Measurements from ENCODE around the gene LAMA2.

The LAMA2 gene

DNA sequence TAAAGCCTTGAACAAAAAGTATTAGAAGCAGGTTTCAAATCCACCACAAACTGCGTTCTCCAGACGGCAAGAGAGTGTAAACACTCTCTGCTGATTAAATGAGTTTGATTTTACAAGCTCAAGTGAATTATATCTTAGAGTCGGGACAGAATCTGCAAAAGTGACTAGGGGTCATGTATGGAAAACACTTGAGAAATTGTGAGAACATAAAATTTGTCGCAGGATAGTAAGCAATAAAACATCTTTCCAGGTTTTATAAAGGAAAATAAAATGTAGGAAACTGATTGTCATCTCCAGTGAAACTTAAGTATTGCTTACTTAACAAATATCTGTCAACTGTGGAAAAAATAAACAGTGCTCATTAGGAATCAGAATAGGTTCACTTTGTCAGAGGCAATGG is 452.9 kb downstream of the LAMA2 start:
- DNase-seq, result no peak

DNA sequence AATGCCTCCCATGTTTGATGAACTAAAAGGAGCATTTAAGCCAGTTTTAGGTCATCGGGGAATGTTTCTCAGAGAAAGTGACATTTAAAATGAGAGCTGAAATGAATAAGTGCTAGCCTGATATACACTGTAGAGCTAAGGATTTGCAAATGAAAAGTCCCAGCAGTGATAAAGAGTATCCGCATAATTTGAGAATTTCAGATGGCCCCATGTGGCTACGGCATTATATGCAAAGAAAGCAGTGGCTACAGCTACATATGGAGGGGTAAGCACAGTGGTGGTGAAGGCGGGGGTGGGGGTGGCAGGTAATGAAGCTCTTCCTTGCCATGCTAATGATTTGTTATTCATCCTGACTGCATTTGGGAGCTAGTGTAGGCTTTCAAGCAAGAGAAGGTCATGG is 455.7 kb downstream of the LAMA2 start:
- no peak for DNase-seq

DNA sequence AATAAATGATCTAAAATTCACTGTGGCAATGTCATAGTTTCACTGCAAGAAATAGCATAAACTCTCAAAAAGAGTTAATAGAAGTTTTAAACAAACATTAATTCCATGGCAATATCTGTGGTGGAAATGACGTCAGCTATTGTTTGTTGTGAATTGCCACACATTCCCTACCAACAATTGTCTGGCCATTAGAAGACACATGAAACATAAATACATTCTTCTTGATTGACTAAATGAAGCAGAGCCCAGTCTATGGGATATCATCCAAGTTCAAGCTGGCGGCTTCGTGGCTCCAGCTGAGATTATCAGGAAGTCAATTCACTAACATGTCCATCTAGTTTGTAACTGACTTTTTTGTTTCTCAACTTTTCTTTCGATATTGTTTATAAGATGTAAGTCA is 458.0 kb downstream of the LAMA2 start:
- DNase-seq, result no peak

DNA sequence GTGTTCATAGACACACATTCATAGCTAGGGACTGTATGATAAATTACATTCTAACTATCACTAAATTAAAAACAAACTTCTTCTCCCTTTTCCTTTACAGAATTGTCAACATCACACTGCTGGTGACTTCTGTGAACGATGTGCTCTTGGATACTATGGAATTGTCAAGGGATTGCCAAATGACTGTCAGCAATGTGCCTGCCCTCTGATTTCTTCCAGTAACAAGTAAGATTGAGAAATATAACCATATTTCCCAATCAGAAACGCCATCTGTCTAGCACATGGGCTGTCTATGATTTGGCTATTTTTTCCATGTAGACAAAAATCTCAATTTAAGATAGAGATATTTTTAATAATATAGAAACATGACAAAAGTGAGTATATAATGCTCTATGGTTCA is 459.3 kb downstream of the LAMA2 start:
- DNase-seq, result no peak

DNA sequence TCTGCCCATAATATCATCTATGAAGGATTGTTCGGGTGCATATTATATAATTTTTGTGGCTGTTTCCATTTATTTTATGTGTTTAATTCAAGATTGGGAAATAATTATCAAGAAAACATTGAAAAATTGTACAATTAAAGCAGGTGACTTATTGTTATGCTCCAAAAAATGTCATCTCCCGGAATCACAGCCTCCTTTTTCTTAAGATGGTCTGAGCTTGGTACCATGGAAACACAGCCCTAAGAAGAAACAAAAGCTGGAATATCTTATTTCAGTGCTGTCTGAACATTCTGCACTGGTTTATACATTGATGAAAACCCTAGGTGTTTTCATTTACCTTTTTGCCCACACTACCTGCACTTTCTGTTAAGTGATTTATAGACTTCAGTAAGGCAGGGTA is 459.9 kb downstream of the LAMA2 start:
- no peak for DNase-seq

DNA sequence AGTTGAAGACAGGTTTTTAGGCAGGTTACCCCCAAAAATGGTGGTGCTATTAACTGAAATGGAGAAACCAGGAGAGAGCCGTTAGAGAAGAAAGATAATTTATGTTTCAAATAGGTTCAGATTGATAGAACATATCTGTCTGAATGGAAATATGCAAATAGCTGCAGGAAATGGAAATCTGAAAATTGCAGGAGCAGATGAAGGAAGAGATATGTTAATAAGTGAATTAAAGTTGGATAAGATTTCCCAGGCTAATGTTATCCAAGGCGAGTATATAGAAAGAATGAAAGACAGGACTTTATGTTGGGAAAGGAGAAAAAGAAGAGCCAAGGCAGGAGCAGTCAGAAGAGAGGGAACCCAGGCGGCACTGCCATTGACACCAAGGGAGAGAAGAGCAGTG is 461.4 kb downstream of the LAMA2 start:
- DNase-seq, result no peak

DNA sequence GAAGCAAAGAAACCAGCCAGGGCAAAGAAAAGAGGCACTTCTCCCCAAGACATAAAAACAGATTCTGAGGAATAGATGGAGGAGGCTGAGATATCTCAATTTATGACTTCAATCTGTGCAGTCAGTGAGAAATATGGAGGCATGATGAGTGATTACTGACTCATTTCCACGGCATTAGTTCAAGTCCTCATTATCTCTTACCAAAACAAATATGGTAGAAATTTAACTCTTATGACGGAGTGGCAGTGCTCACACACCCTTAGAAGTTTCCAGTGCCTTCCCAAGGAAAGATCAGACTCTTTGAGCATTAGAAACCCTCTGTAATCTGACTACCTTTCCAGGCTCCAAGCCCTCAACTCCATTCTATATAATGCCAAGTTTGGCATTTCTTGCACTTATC is 463.0 kb downstream of the LAMA2 start:
- no peak for DNase-seq

DNA sequence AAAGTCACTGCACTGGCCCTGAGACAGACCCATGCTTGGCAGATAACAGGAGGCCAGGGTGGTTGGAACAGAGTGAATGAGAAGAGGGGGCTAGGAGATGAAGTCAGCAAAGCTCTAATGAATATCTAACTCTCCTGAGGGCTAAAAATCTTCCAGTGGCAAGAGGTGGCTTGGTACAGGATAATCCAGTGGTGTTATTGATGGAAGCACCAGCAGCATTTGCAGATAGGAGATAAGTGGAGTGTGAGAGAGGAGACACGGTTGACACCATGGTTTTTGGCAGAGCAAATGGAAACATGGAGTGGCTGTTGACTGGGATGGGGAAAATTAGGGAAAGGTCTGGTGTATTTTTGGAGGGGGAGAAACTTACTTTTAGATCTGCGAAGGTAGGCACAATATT is 464.0 kb downstream of the LAMA2 start:
- no peak for DNase-seq

DNA sequence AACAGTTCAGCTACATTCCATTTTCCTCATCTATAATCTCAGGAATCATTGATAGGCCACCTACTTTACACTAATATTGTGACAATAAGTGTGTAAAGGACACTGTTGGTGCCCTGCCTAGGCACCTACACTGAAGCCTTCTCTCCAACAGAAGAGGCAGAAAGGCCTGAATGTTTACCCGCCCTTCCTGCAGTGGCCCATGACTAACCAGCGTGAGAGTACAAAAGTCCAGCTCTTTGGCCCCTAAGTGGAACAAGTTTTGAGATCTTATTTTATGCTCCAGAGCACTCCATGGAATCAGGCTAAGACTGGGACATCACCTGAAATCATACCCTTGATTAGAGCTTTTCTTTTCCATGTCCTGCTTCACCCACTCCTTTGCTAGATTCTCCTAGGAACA is 467.3 kb downstream of the LAMA2 start:
- no peak for DNase-seq

DNA sequence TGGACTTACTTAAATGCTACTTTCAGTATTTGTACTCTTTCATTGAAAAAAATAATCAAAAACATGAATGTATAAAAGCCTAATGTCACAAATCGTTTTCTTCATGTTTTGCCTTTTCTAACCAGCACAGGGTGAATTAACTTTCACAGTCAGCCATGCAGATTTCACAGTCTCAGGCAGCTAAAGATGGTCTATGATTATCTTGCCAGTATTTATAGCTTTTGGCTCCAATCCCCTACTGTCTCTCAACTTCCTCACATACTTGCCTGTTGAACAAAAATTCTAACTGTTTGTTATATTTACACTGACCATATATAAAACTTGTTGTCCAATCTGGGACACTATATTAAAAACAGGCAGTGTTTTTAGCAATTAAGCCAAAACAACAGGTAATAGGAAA is 468.9 kb downstream of the LAMA2 start:
- DNase-seq, result no peak

DNA sequence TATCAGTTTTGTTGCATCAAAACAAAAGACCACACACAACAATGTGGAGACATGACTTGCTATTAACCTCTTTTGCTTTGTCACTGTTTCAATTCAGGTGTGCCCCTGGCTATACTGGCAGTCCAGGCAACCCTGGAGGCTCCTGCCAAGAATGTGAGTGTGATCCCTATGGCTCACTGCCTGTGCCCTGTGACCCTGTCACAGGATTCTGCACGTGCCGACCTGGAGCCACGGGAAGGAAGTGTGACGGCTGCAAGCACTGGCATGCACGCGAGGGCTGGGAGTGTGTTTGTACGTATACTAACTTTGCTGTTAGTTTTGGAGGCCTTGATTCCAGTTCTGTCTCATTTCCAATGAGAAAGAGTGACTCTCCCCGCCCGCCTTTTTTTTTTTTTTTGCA is 470.1 kb downstream of the LAMA2 start:
- DNase-seq, result no peak

DNA sequence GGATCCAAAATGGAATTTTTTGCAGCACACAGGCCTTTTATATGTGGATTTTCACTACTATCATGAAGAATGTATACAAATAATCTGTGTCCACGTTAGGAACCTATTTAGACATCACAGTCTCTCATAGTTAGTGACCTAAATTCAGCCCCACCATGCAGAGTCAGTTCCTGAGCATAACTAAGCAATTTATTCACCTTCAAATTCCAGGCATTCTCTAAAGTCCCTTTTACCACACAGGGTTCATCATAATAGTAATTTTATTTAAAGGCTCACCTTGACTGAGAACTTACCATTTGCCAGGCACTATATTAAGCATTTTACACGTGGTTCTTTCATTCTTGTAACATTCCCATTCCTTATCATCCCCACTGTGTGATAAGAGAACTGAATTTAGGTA is 473.2 kb downstream of the LAMA2 start:
- no peak for DNase-seq

DNA sequence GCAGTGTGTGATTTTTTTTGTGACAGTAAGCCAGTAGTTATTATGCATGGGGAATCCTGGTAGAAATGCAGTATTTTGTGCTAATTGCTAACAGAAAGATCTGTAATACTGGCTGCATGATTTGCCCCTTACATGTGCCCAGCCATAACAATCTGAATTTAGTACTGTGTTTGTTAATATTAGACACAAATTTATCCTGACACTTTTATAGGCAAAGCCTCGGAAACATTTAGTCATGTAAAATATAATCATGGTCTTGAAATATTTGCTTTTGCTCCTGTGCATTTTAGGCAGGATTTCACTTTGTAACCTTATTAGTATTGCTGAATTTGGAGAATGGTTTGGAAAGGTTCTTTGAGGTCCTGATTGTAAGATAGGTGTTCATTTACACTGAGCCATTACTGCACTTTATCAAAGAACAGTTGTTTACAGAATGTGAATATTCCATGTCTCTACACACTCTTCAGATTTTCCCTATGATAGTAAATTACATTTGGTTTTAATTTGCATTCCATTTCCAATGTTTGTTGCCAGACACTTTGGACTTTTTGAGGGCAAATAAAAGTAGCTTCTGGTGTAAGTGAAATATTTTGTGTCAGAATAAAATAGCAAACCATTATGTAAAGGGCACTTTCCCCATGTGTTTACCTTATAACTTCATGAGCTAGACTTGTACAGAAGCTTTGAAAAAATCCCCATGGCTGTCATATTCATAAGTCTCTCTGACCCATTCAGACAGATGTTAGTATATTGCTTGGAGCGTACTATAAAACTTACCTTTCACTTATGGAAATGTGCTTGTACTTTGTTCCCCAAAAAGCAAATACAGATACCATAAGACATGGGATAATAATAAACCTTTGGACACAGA is 477.1 kb downstream of the LAMA2 start:
- no peak for DNase-seq

DNA sequence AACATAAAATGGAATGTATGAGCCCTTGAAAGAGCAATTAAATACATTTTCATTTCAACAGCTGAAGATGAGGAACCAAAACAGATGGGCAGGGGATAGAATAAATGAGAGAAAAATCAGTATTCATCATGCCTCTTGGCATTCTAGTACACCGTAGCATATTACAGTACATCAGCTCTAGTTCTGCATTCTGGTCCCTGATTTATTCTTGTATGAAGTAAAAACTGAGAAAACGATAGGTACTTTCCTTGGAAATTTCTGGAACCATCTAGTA is 477.7 kb downstream of the LAMA2 start:
- no peak for DNase-seq

DNA sequence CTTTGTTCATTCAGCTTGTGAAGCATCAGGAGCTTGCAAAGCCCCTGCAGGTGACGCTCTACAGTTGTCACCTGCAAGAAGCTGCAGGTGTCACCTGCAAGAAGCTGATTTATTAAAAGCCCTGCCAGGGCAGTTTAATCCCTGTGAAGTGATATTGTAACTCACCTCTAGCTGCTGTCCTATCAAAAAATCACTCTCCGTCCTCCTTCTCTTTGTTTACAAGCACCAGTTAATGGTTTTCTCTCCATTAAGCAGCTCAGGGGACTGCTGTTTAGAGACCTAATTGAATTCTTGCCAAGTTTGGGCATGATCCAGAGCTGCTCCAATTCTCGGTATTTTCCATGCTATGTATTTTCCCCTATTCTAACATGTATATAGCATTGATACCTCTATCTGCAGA is 481.1 kb downstream of the LAMA2 start:
- DNase-seq, result no peak

DNA sequence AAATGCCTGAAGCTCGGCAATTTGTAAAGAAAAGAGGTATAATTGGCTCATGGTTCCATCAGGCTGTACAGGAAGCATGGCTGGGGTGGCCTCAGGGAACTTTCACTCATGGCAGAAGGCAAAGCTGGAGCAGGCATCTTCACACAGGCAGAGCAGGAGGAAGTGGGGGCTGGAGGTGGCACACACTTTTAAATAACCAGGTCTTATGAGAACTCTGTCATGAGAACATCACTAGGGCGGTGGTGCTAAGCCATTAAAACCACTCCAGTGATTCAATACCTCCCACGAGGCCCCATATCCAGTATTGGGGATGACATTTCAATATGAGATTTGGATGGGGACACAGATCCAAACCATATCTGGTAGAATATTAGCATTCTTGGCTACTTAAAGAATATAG is 481.8 kb downstream of the LAMA2 start:
- DNase-seq, result no peak

DNA sequence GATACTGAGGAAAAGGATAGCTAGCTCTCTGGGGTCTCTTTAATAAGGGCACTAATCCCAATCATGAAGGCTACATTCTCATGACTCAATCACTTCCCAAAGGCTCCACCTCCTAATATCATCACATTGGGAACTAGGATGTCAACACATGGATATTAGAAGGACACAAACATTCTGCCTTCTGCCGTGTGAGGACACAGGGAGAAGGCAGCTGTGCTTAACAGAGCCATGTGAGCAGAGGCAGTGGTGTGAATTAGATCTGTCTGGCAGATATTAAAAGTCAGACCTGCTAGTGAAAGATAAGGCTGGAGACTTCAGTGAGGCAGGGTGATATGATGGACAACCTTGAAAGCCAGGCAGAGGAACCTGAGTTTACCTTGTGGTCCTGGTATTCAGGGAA is 485.1 kb downstream of the LAMA2 start:
- DNase-seq, result no peak

DNA sequence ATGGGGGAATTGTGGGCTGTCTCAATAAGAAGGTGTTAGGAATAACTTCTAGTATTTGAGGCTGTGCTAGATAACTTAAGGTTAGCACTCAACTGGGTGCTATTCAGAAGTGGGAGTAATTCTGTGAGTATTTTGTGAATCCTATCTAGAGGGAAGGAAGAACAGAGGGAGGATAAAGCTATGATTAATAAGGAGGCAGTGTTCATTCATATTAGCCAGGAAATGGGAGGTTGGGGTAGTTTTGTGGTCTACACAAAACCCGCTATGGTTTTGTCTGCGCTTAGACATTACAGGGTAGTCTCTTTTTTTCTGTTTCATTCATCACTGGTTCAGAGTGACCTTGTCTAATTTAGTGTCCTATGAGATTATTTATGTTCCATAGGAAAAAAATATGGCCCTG is 486.0 kb downstream of the LAMA2 start:
- no peak for DNase-seq

DNA sequence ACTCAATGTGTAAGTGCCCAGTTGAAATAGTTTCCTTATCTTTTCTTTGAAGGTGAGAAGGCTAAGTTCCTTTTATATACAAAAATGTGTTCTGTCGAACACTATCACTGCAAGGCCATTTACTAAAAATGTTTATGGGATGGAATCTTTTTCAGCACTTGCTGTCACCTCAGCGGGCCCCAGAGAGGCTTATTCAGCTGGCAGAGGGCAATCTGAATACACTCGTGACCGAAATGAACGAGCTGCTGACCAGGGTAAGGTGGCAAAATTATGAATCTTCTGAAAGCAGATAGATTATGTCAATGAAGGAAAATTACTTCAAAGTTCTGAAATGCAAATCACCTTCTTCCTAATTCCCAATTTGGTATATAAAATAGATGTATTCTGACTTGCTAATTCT is 486.8 kb downstream of the LAMA2 start:
- DNase-seq, result no peak

DNA sequence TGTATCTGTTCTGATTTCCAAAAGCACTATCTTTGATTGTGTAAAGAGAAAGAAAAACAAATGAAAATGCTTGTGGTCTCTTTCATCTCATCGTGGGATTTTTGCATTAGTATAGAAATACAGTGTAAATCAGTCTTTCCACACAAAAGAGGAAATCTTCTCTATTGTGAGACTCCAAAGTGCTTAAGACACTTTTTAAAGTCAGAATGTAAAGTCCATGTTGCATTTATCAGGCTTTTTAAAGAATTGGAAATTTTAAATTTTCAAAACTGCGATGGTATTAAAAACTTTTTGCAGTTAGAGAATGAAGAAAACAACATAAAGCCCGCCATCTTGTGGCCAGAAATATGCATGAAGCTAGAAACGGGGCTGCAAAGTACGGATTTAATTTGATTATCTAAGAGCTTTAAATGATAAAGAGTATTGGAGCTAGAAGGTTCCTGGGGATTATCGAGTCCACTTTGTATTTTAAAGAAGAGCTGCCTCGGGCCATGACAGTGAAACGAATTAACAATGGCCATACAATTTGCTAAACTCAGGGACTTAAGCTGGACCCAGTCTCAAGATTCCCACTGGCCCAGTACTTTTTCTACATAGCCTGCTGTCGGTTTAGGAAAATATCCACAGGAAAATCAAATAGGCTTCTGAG is 487.5 kb downstream of the LAMA2 start:
- peak in 1 of 2 experiments; percentile 62 for DNase-seq

DNA sequence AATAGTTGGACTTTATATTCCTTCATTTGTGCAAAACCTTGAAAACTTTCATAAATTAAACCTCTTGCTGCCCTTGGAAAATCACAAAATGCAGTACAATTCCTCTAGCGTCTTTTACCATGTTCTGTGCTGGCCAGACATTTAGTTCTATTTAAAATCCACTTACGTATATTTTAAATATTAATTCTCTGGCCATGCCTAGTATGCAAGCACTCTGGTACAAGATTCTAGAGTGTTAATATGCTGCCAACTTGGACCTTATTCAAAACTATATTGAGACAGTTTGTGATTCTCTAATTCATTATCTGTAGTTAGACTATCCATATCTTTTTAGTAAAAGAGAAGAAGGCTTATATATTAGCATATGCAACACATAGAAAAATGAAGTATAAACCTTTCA is 498.9 kb downstream of the LAMA2 start:
- no peak for DNase-seq

DNA sequence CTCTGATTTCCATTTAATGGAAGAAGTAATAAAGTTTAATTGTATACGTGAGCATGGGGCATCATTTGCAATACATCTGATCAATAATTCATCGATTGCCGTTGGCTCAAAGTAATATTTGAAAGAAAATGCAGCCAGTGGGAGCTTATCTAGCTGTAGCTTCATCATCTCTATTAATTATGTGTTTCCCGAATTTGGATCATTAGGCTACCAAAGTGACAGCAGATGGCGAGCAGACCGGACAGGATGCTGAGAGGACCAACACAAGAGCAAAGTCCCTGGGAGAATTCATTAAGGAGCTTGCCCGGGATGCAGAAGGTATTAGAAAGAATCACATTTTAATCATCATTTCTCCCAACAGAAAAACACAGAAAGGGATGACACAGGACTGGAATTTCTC is 500.0 kb downstream of the LAMA2 start:
- peak; percentile 84 to 95 for DNase-seq

DNA sequence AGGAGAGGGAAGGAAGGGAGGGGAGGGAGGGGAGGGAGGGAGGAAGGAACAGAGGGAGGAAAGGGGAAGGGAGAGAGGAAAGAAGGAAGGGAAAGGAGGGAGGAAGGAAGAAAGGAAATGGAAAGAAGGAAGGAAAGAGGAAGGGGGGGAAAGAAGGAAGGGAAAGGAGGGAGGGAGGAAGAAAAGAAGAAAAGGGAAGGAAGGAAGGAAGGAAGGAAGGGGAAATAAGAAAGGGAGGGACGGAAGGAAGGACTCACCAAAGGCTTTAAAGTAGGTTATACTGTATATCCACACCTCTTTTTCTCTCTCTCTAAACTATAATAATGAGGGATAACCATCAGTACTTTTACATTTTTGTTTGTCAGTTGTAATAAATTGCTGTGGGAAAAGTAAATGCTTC is 502.2 kb downstream of the LAMA2 start:
- DNase-seq, result no peak

DNA sequence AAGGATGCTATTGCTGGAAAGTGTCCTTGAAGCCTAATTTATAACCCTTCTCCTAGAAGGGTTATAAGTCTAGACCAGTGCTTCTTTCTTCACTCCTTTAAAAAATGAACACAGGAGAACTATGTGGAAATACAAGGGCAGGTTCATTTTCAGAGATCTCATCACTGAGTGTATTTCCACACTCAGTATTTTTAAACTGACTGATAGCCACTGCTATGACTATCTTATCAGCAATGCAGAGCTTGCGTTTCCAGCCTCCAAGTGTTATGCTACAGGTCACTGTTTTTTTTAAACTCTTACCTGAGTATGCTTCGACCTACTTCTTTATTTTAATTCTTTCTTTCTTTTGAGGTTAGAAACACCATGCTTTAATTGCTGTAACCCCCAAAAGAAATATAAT is 508.0 kb downstream of the LAMA2 start:
- no peak for DNase-seq

DNA sequence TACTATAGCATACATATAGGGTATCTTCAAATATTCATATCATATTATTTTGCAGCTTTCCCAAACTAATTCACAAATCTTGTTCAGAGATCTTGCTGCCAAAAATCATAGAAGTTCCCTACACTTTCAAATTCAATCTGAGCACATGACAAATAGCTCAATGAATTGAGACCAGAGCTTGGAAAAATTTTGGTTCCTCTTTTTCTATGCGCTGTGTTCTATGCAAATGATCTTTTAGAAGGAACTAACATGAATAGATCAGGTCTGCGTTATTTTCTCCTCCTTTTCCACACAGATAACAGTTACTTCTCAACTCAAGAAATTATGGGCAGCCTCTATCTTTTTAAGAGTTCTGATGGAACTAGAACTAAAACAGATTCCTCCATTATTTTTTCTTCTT is 510.7 kb downstream of the LAMA2 start:
- DNase-seq, result no peak

Data from NCI-H524 (cell line).